GM13977 (cell line): Measurements from ENCODE around the gene TMEM120B.
A peak's percentile ranks its signal among the peaks of the same experiment; 100 is the strongest.
"Not testable (repeated sequence)": the region's sequence is repeated elsewhere in the genome, so short reads cannot be mapped to it uniquely, and the experiment has no call there.

Source experiments
- DNase-seq: peaks from one replicate; pipeline ENCODE4 v3.0.0; 2012; ENCODE audit warnings: low spot score
- CTCF ChIP-seq: IDR thresholded peaks from 2 replicates; pipeline ENCODE4 v1.5.1; 2012; ENCODE audit warnings: mild to moderate bottlenecking, control low read depth; ENCODE audit not compliant: insufficient read depth; ENCODE audit errors: extremely low read depth, missing control alignments
- in situ Hi-C: fragments of 300-500 bp; cut with MboI; formaldehyde crosslinking; loops from one replicate; pipeline ENCODE4 v1.12.0; 2022; ENCODE audit warnings: low sequenced_read_pairs, low pct_unique_long_range_greater_than_20kb, mixed read lengths, inconsistent platforms; ENCODE audit not compliant: unreplicated experiment

Gene TMEM120B

GRCh38 chr12:121712461-121713256, at the start of gene TMEM120B:
TMEM120B (plus strand) TSS chr12:121712752; CDS start chr12:121712896, 144 bp downstream.
- TF ChIP-seq CTCF: peak; percentile 18
- DNase-seq: peak; percentile 95

GRCh38 chr12:121663610-121663929, 49.0 kb upstream of the TMEM120B start:
- in situ Hi-C loops: loop anchor here (25.0 kb wide), 1 partner anchor 326 kb away; no protein-coding TSS in a partner anchor
- no peak for TF ChIP-seq CTCF
- no peak for DNase-seq

More at GRCh38 chr12:121712461-121713256, at the start of gene TMEM120B:
- in situ Hi-C loops: no loop called here

GRCh38 chr12:121666829-121667228, 45.7 kb upstream of the TMEM120B start:
- in situ Hi-C loops: loop anchor here (25.0 kb wide), 1 partner anchor 330 kb away; no protein-coding TSS in a partner anchor
- not testable (repeated sequence) for DNase-seq

- in situ Hi-C loops: loop anchor here (25.0 kb wide), 1 partner anchor 332 kb away; no protein-coding TSS in a partner anchor
- DNase-seq: peak; percentile 41
- TF ChIP-seq CTCF: peak; percentile 60
Observed at GRCh38 chr12:121668750-121669520, 43.6 kb upstream of the TMEM120B start.

- in situ Hi-C loops: loop anchor here (25.0 kb wide), 1 partner anchor 332 kb away; no protein-coding TSS in a partner anchor
- DNase-seq: no peak
Observed at GRCh38 chr12:121669521-121669900, 43.0 kb upstream of the TMEM120B start, which contains the start of gene MORN3. MORN3 (minus strand) TSS chr12:121669654; CDS start chr12:121669483, 171 bp downstream.

GRCh38 chr12:121673013-121673511, 39.5 kb upstream of the TMEM120B start:
- no peak for TF ChIP-seq CTCF
- in situ Hi-C loops: loop anchor here (10.0 to 25.0 kb wide), 2 partner anchors 48 to 336 kb away; partner anchors contain the start of gene ORAI1
- peak; percentile 24 for DNase-seq

More at GRCh38 chr12:121669521-121669900, 43.0 kb upstream of the TMEM120B start, which contains the start of gene MORN3:
- TF ChIP-seq CTCF: no peak
